GM19452 (cell line): ENCODE results near the gene MTFR1L.
"Not testable (repeated sequence)": the region's sequence is repeated elsewhere in the genome, so short reads cannot be mapped to it uniquely, and the experiment has no call there.

Experiments used
- ATAC-seq: cut with Tn5 transposase; IDR thresholded peaks from one replicate; pipeline ENCODE4 v1.9.1; 2021; ENCODE audit not compliant: unreplicated experiment

MTFR1L gene

DNA sequence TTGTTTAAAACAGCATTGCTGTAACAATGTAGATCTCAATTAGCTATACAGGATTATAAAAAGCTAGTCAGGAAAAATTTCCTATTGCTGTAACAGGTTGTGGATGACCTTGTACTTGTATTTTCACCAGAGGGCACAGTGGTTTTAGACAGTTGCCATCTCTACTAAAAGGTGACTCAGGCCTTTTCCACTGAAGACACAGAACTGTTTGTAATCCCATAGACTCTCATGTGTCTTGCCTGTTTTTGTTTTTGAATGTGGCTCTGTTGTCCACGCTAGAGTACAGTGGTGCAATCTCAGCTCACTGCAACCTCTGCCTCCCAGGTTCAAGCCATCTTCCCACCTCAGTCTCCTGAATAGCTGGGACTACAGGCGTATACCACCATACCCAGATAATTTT is 5.9 kb downstream of the MTFR1L start:
- ATAC-seq: no peak

- ATAC-seq: no peak
Observed at GRCh38 chr1:25826571-25826970, 6.8 kb downstream of the MTFR1L start.

DNA sequence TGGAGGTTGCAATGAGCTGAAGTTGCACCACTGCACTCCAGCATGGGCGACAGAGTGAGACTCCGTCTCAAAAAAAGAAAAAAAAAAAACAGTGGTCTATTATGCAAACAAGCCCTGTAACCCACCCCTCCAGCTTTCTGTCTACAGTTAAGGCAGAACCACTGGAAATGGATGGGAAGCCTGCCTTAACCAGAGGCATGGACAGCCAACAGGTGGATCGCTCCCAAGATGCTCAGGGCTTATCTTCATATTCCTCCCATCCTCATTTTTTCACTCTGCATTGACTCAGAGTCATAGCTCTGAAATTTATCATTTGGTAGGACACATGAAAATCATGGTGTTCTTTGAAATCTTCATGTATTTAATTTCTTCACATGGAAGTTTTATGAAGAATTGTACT is 8.7 kb downstream of the MTFR1L start:
- no peak for ATAC-seq

DNA sequence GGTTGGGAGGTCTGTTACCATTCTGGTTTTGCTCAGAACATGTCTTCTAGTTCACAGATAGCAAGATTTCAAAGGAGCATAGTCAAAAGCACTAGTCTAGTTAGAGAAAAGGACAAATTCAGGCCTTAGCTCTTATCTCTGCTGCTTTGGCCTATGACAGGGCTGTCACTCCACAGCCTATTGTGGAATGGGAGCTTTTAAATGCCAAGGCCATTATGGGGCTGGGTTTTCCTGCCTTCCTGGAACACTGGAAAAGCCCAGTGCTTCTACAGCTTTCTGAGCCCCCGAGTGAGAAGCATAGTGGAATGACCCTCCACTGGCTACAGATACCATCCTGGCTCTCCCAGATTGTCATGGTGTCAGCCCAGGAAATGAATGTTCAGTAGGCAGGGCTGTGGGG is 9.3 kb downstream of the MTFR1L start:
- ATAC-seq: no peak

DNA sequence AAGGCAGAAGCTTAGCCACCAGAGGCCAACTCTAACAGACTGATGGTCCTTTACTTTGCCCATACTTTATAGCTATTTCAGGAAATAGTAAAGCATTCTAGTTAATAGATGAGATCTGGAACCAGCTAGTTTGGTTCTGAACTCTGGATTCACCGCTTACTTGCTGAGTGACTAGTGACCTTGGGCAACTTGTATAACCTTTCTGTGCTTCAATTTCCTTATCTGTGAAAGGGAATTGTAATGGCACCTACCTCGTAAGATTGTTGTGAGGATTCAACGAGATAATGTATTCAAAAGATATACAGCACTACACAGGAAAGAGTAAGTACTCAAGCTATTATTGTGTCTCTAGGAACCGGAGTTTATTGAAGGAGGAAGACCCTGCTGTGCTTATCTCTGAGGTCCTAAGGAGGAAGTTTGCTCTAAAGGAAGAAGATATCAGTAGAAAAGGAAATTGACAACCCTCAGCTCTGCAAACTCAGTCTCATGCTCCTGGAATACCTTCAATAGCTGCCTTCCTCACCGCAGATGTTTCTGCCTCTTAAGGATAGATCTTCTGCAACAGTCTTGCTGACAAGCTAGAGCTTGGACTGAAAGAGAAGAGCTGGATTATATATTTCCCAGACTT is 11.9 kb downstream of the MTFR1L start:
- ATAC-seq: no peak

- ATAC-seq: no peak
Observed at GRCh38 chr1:25832336-25833037, 12.7 kb downstream of the MTFR1L start.

- ATAC-seq: no peak
Observed at GRCh38 chr1:25833158-25833557, 13.4 kb downstream of the MTFR1L start.

- no peak for ATAC-seq
Observed at GRCh38 chr1:25834894-25835293, 15.1 kb downstream of the MTFR1L start.

- no peak for ATAC-seq
Observed at GRCh38 chr1:25836695-25837094, 16.9 kb downstream of the MTFR1L start.

DNA sequence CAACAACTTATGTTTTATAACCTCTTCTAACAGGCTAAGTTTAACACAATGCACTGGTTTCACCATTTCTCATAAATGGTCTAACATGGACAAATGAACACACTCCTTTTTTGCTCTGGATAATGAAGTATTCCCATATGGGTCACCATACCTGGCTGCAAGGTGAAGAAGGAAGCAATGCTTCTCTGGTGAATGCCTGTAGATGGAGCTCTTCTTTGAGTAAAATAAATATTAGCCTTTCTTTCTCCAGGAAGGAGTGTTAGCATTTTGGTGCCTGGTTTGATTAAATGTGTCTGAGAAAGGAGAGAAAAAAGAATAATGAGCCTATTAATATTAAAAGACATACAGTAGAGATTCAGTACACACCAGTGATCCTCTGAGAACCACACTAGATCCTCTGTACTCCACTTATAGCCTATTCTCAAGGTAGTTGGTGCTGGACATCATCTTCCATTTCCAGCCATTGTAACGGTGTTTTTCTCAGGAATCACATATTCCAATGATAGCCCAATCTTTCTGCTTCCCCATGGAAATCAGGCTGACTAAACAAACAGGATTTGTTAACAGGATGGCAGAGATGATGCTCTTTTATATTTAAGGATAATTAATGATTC is 17.6 kb downstream of the MTFR1L start:
- no peak for ATAC-seq

DNA sequence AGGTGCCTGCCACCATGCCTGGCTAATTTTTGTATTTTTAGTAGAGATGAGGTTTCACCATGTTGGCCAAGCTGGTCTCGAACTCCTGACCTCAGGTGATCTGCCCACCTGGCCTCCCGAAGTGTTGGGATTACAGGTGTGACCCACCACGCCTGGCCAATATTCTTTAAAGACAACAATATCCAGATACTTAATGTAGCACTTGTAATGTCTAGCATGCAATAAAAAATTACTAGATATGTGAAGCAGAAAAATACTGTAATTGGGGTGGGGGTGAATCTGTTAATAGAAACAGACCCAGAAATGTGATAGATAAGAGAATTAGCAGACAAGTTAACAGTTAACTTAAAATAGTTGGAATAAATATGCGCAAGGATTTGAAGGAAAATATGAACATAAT is 20.1 kb downstream of the MTFR1L start:
- ATAC-seq: not testable (repeated sequence)

- no peak for ATAC-seq
Observed at GRCh38 chr1:25843483-25843882, 23.7 kb downstream of the MTFR1L start.

- ATAC-seq: no peak
Observed at GRCh38 chr1:25844536-25845337, 25.0 kb downstream of the MTFR1L start.

DNA sequence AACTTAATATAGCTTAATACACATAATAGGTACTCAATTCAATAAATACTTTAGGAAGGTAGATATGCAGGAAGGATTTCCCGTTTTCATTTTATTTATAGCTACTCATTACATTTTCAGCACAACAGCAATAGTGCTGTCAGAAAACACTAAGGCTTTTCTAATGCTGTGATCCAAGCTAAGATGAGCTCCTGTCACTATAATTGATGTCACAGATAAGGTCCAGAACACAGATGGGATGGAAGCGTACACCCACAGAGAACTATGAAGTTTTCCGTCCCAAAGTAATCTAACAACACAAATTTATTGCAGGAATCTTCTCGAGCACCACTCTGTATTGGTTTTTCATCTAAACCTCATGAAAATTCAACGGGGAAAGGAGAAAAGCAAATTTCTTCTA is 25.9 kb downstream of the MTFR1L start:
- no peak for ATAC-seq

DNA sequence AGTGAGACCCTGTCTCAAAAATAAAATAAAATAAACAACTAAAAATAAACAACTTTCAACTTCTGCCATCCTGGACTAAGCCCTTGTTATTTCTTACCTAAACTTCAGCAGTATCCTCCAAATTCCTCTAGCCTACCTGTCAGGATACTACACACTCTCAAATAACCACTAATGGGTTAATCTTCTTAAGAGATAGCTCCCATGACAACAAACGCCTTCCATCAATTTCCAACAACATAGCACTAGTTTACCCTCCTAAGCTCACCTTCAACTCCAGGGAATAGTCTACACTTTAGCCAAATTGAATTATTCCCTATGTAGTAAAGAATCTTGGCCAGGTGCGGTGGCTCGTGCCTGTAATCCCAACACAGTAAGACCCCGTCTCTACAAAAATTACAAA is 28.2 kb downstream of the MTFR1L start:
- no peak for ATAC-seq

DNA sequence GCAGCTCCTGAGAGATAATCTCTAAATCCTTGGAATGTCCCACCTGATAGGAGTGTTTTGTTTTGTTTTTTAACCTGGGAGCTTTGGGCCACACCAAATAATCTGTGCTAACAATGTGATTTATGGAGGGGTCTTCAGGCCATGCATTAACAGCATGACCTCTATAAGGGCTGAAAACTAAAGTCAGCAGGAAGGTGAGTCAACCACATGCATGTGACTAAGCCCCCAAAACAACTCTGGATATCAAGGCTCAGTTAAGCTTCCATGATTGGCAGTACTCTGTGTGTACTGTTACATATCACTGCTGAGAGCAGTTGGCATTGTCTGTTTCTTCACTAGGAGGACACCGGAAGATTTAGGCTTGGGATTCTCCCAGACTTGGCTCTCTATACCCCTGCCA is 28.8 kb downstream of the MTFR1L start:
- ATAC-seq: no peak

DNA sequence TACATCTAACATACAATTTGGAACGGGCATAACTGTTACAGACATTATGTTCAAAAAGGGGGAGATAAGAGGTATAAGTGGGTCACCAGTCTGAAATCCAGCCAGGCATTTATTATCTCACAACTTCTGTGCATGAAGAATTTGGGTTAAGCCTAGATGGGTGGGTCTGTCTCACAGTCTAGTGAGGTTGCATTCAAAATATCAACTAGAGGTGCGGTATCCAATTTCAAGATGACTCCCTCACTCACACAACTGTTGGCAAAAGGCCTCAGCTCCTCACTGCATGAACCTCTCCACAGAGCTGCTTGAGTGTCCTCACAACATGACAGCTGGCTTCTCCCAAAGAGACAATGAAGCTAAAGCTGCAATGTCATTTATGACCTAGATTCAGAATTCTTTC is 34.8 kb downstream of the MTFR1L start:
- ATAC-seq: no peak

- no peak for ATAC-seq
Observed at GRCh38 chr1:25856856-25857255, 37.1 kb downstream of the MTFR1L start.

GRCh38 chr1:25858494-25858893 is 38.7 kb downstream of the MTFR1L start:
- no peak for ATAC-seq

DNA sequence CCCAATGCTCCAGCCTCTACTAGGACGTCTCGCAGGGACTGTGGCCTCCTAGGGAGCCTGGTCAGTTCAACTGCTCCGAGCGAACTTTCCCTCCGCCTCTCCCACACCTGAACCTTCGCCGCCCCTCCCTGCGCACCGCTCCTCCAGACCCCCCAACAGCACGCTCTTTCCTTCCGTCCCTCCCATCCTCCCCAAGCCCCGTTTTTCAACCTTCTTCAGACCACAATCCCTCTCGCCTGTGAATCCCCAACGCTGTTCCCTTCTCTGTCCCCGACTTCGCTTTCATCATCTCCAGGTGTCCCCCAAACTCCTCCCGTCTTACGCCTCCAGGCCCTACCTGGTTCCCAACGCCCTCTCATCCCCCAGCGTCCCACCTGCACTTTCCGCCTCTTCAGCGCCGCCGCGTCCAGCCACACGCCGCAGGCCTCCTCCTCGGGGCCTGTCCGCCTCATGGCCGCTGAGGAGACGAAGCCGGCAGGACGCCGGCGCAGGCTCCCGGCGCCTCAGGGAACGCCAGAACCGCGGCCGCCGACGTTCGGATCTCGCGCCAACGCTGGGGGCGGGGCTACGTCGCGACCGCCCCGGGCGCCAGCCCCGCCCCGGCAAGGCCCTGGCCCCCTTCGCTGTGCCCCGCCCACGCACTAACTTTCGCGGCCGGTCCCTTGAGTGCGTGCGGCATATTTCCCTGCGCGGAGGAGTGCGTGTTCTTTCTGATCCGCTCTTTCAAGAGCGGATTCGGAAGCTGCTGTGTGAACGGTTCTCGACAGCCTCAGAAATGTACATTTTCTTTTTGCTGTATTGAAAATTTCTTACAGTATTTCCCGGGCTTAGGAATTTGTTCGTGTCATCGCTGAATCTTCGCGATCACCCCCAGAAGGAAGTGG is 39.4 kb downstream of the MTFR1L start, which contains the start of gene AUNIP:
Gene AUNIP, minus strand, starts transcription at position 552 of the 884 bp plus-strand sequence. Its CDS starts 100 bp downstream, at position 452.
- ATAC-seq: peak; percentile 82
